OCI-LY7 (cell line): ENCODE measurements around the gene G6PC3. TPM values are rescaled to one million over a fixed set of nuclear protein-coding genes. Genes with fewer than 3 reads are reported as not detected.

ENCODE experiments used
- BruUV-seq: library from RNA; stranded (reverse); fragments of 400-500 nt; replicated peaks from 2 replicates; lab custom pipeline; 2021; lab: Mats Ljungman, UMichigan
- CTCF ChIA-PET: fragments of 300-600 bp; sonication (Branson Sonifier 250); formaldehyde crosslinking; loops from one replicate; lab custom pipeline; 2022; ENCODE audit warnings: antibody characterized with exemption; ENCODE audit not compliant: unreplicated experiment; lab: Charles Lee
- POLR2A ChIA-PET: fragments of 300-600 bp; sonication (Branson Sonifier 250); formaldehyde crosslinking; loops from one replicate; lab custom pipeline; 2022; ENCODE audit warnings: antibody characterized with exemption; lab: Charles Lee
- DNase-seq: peaks from one replicate; pipeline ENCODE4 v3.0.0-alpha.2; 2015; ENCODE audit warnings: low spot score
- H2AFZ ChIP-seq: fragments of 200-600 bp; sonication (generic), shearing (Covaris generic); 2 replicates; pipeline ENCODE4 v1.6.1; 2014; ENCODE audit warnings: mild to moderate bottlenecking, antibody characterized with exemption, low read length, moderate library complexity
- H3K27ac ChIP-seq: fragments of 200-600 bp; sonication (generic); 2 replicates; pipeline ENCODE4 v1.5.1; 2014; ENCODE audit warnings: mixed run types, low read depth, mild to moderate bottlenecking, moderate library complexity, low read length, inconsistent platforms; ENCODE audit not compliant: poor library complexity, severe bottlenecking
- H3K36me3 ChIP-seq: fragments of 200-600 bp; sonication (generic); 2 replicates; pipeline ENCODE4 v1.6.1; 2014; ENCODE audit warnings: mild to moderate bottlenecking, antibody characterized with exemption, low read length, moderate library complexity, mixed read lengths; ENCODE audit not compliant: insufficient read depth
- H3K4me1 ChIP-seq: fragments of 200-600 bp; sonication (generic); 2 replicates; pipeline ENCODE4 v1.5.1; 2014; ENCODE audit warnings: mild to moderate bottlenecking, low read length; ENCODE audit not compliant: insufficient read depth, poor library complexity, severe bottlenecking
- H3K4me2 ChIP-seq: fragments of 200-600 bp; sonication (generic); 2 replicates; pipeline ENCODE4 v1.6.1; 2014; ENCODE audit warnings: mild to moderate bottlenecking, low read length
- H3K4me3 ChIP-seq: fragments of 200-600 bp; sonication (generic); 2 replicates; pipeline ENCODE4 v1.5.1; 2014; ENCODE audit warnings: mild to moderate bottlenecking, low read depth, low read length; ENCODE audit not compliant: poor library complexity, severe bottlenecking
- H3K79me2 ChIP-seq: fragments of 200-600 bp; sonication (generic); 2 replicates; pipeline ENCODE4 v1.6.1; 2016; ENCODE audit warnings: low read depth, mild to moderate bottlenecking, low read length, moderate library complexity, mixed read lengths; ENCODE audit not compliant: insufficient read depth
- H3K9me2 ChIP-seq: fragments of 200-600 bp; sonication (generic); 2 replicates; pipeline ENCODE4 v1.6.1; 2016; ENCODE audit warnings: mild to moderate bottlenecking, low read length, mixed read lengths; ENCODE audit not compliant: insufficient read depth
- H3K9me3 ChIP-seq: fragments of 200-600 bp; sonication (generic); 2 replicates; pipeline ENCODE4 v1.6.1; 2014; ENCODE audit warnings: mild to moderate bottlenecking, mixed run types, low read length, mixed read lengths
- H4K20me1 ChIP-seq: fragments of 200-600 bp; sonication (generic); 2 replicates; pipeline ENCODE4 v1.6.1; 2014; ENCODE audit warnings: mild to moderate bottlenecking, antibody characterized with exemption, low read length, moderate library complexity, mixed read lengths; ENCODE audit not compliant: insufficient read depth
- CTCF ChIP-seq: fragments of 200-600 bp; sonication (generic); conservative IDR thresholded peaks from 2 replicates; pipeline ENCODE4 v1.5.1; 2014; ENCODE audit warnings: mild to moderate bottlenecking, antibody characterized with exemption, low read length, moderate library complexity, mixed read lengths
- EZH2phosphoT487 ChIP-seq: fragments of 200-600 bp; sonication (generic); IDR thresholded peaks from 2 replicates; pipeline ENCODE4 v1.6.1; 2018; ENCODE audit warnings: low read depth, borderline replicate concordance, mild to moderate bottlenecking, mixed run types, antibody characterized with exemption, low read length, moderate library complexity, mixed read lengths
- intact Hi-C: fragments of 100-400 bp; cut with micrococcal nuclease; formaldehyde crosslinking; loops from one replicate; pipeline ENCODE4 v1.10.0; 2022; ENCODE audit not compliant: unreplicated experiment
- total RNA-seq, 2 experiments: library from RNA; depleted of rRNA in 1 of 2; stranded (reverse); fragments of >200 nt in 1 of 2; shearing (Covaris generic) in 1 of 2; gene quantifications; 2 replicates each; pipeline ENCODE4 v1.2.3, GENCODE V29; 2014 to 2022

The G6PC3 gene
- total RNA-seq, 2 experiments from 2014 or later = 20.6 to 46.1 TPM

GRCh38 chr17:44077595-44077909, 7.0 kb downstream of the G6PC3 start:
- H3K4me3 ChIP-seq = no peak overlapping the region
- no peaks in the 10 kb centered on the region for H4K20me1 ChIP-seq
- H3K36me3 ChIP-seq = peaks cover 39% of the 10 kb centered on the region
- CTCF ChIA-PET = no interaction called here
- no TSS peak for BruUV-seq
- intact Hi-C loops = loop anchor here (10.0 kb wide), 1 partner anchor 247 kb away; the partner anchor contains the start of gene SLC25A39
- no peak overlapping the region for H3K4me2 ChIP-seq
- H3K9me2 ChIP-seq = no peaks in the 10 kb centered on the region
- H3K4me1 ChIP-seq = peaks cover 6% of the 10 kb centered on the region
- DNase-seq = no peak
- no peaks in the 10 kb centered on the region for H3K79me2 ChIP-seq
- H3K27ac ChIP-seq = no peak overlapping the region
- H2AFZ ChIP-seq = no peak overlapping the region
- TF ChIP-seq EZH2phosphoT487 (no peak), CTCF (no peak)
- no peaks in the 10 kb centered on the region for H3K9me3 ChIP-seq
- POLR2A ChIA-PET = no interaction called here

GRCh38 chr17:44078412-44078811, 7.9 kb downstream of the G6PC3 start:
- intact Hi-C loops = loop anchor here (10.0 kb wide), 1 partner anchor 246 kb away; the partner anchor contains the start of gene SLC25A39
- no peak for TF ChIP-seq EZH2phosphoT487
- TF ChIP-seq CTCF = no peak
- Histone ChIP-seq H3K9me2 (no peaks in the 10 kb centered on the region), H3K79me2 (no peaks in the 10 kb centered on the region), H3K9me3 (no peaks in the 10 kb centered on the region), H3K27ac (no peak overlapping the region), H2AFZ (no peak overlapping the region), H3K4me1 (peaks cover 6% of the 10 kb centered on the region), H3K4me3 (no peak overlapping the region), H4K20me1 (no peaks in the 10 kb centered on the region), H3K4me2 (no peak overlapping the region), H3K36me3 (peaks cover 42% of the 10 kb centered on the region)
- ChIA-PET POLR2A (no interaction called here), CTCF (no interaction called here)
- DNase-seq = no peak
- no TSS peak for BruUV-seq

GRCh38 chr17:44079877-44080821, 9.6 kb downstream of the G6PC3 start:
- ChIA-PET POLR2A (interaction anchor here (0.6 kb wide), 1 partner anchor 10 kb away, joined by 4 read pairs; no protein-coding TSS in a partner anchor), CTCF (no interaction called here)
- peak; percentile 8 for DNase-seq
- H3K4me3 ChIP-seq = no peak overlapping the region
- no peak overlapping the region for H2AFZ ChIP-seq
- BruUV-seq = no TSS peak
- peaks cover 6% of the 10 kb centered on the region for H3K4me1 ChIP-seq
- no peak overlapping the region for H3K27ac ChIP-seq
- no peaks in the 10 kb centered on the region for H3K9me2 ChIP-seq
- H4K20me1 ChIP-seq = no peaks in the 10 kb centered on the region
- H3K9me3 ChIP-seq = no peaks in the 10 kb centered on the region
- H3K36me3 ChIP-seq = peaks cover 44% of the 10 kb centered on the region; the same call in 1 of the 2 replicates
- no peak overlapping the region for H3K4me2 ChIP-seq
- H3K79me2 ChIP-seq = no peaks in the 10 kb centered on the region
- TF ChIP-seq CTCF = no peak
- TF ChIP-seq EZH2phosphoT487 = no peak
- intact Hi-C loops = loop anchor here (10.0 kb wide), 1 partner anchor 245 kb away; the partner anchor contains the start of gene SLC25A39
